T47D (cell line): ENCODE measurements around the gene GOSR1.

Experiments used
- DNase-seq, 2 experiments: peaks; one replicate each; pipeline versions ENCODE4 v3.0.0 to v3.0.0-alpha.2; 2011 to 2012; ENCODE audit warnings: low read depth in 1 of 2, low spot score in 1 of 2
- JUND ChIP-seq: IDR thresholded peaks from 2 replicates; pipeline ENCODE4 v1.6.1; 2012; ENCODE audit warnings: low read depth
- in situ Hi-C: cut with HindIII; loops from 2 replicates; pipeline ENCODE4 v1.10.0; 2016; ENCODE audit warnings: low sequenced_read_pairs, low pct_unique_long_range_greater_than_20kb

Gene GOSR1

DNA sequence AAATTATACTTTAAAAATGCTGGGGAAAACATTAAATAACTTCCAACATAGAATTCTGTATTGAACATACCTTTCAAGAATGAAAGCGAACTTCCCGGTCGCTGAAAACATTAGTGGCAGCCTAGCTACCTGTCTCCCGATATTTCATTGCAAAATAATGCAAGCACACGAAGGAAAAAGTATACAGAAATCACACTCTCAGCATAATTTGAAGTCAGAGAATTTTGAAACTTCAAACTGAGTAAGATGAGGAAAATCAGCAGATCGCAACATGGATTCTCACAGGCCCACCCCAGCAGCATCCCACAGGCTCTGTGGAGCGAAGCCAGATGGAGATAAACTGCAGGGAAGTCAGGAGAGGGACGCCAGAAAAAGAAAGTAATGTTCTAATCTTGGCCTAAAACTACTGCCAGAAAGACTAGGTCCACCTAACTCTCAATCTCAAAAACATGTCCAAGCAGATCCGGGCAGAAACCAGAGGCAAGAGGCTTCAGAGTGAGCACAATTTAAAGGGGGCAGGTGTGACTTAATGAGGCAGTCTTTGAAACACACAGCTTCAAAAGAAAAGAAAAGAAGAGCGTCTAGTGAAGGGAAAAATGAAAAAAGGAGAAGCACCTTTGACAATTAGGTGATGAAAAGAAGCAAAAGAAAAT is 4.8 kb upstream of the GOSR1 start:
- in situ Hi-C loops, result no loop called here
- no peak for DNase-seq
- no peak for TF ChIP-seq JUND

DNA sequence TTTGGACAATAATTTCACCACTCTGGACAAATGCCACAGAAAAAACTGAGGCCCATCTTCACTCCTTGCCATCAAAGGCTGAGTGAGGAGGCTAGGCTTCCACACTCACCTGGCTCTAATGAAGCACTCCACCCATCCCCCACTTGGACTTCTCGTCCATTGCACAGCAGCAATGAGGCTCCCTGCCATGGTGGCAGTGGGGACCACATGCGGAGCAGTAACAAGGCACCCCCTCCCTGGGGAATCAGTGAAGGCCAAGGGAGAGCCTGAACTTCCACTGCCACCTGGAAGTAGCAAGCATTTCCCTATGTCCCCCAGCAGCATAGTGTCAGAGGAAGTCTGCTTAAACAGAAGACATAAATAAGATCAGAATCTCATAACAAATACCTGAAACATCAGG is 2.0 kb upstream of the GOSR1 start:
- DNase-seq, result no peak
- in situ Hi-C loops, result no loop called here
- no peak for TF ChIP-seq JUND

DNA sequence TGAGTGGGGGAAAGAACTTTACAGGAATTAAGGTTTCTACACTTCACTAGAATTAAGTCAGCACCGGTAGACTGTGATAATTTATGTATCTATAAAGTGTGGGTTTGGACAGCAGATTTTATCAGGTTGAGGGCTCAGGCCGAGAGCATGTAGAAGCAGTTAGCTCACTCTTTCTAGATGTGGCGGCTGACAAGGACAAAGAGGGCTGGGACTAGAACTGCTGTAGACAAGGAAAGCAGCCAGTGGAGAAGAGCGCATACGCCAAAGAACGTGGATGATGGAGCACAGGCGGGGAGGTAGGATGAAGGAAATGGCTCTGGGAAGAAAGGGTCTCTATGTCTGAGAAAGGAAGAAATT is 504 bp upstream of the GOSR1 start:
- in situ Hi-C loops, result no loop called here
- DNase-seq, result peak; percentile 16 to 43
- no peak for TF ChIP-seq JUND

DNA sequence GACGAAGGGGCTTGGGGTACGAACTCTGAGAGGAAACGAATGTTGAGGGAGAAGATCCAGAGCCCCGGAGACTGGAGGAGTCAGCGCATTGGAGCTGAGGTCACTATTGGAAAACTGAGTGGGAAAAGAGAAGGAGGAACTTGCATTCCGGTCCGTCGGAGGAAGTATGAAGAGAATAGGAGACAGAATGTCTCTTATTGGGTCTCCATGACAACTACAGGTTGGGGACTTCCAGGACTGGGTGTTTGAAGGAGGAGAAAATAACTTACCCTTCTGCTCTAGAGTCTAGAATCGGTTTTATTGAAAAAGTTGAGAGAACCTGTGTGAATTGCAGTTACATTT is 537 bp downstream of the GOSR1 start:
- no peak for TF ChIP-seq JUND
- in situ Hi-C loops, result no loop called here
- DNase-seq, result peak in 1 of 2 experiments; percentile 19

DNA sequence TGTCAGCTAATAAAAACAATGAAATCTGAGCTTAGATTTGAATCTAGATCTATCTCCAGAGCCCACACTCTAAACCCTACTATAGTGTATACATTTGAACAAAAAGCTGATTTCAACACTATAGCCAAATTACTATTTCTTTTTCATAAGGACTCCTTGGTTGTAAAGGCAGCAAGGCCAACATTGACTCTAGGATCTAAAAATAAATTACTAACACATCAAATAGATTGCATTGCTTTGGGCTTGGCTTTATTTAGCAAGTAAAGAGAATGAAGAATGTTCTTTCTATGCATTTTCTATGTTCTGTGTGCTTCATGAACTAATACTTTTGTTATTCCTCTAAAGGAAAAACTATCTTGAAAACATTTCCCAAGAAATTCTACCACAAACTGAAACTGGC is 5.3 kb downstream of the GOSR1 start:
- no peak for DNase-seq
- in situ Hi-C loops, result no loop called here
- TF ChIP-seq JUND, result no peak

DNA sequence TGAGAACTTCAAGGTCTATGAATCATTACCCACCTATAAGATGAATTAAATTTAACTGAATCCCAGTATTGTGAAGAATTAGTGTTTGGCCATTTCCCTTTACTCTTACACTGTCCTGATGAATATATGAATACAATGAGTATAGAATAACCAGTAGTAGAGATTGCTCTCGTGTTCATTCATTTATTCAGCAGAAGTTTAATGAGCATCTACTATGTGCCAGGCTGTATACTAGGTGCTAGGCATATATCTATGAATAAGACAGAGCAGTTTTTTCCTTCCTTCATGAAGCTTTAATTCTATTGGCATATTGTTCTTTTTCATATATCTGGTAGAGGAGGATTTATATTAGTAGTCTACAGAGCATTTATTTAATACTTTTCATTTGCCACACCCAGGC is 6.0 kb downstream of the GOSR1 start:
- no peak for TF ChIP-seq JUND
- no peak for DNase-seq
- in situ Hi-C loops, result no loop called here

DNA sequence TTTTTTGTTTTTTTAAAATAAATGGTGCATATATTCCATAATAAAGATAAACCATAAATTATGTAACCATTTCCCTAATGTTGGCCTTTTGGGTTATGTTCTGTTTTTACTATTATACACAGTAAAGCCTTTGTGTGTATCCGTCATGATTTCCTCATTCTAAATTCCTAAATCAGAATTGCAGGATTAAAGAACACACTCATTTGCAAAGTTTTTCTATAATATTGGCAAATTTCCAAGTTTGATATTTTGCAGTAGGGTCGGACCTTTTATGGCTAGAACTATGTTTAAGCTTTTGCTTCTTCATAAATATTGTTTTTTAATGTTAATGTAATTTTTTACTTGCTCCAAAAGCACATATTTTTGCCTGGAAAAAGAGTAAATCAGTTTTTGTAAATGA is 16.6 kb downstream of the GOSR1 start:
- in situ Hi-C loops, result no loop called here
- TF ChIP-seq JUND, result no peak
- no peak for DNase-seq

DNA sequence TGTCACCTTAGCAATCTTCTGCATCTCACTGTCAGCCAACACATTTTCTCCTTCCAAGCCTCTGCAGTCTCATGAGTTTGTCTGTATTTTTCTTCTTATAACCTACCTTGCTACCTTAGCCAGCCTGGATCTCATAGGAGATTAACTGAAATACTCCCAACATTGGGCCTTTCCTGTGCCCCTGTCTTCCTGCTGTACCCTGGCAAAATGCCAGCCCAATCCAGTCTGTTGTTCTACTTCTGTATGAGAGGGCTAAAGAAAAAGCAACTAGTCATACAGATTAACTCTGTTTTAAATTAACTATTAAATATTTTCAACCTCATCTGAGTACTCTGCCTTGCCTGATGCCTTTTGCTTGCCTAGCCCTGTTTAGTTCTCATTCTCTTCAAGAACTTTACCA is 18.4 kb downstream of the GOSR1 start:
- in situ Hi-C loops, result no loop called here
- TF ChIP-seq JUND, result no peak
- DNase-seq, result peak in 1 of 2 experiments; percentile 10

DNA sequence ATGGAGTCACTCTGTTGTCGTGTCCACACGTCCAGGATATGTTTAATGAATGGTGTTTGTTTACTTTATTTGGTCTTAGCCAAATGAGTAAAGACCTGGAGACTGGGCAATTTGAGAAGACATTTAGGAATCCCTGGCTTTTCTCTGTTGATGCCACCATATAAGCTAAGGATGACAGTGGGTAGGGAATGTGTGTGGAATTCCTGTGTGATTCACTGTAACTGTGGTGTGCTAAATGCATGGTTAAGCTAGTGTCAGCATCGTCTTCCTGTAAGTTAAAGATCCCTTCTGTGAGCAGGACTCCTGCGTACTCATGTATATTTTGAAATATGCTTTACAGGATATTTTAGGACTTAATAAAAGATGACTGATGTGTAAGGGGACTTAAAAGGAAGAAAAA is 26.4 kb downstream of the GOSR1 start:
- in situ Hi-C loops, result no loop called here
- DNase-seq, result no peak
- no peak for TF ChIP-seq JUND

DNA sequence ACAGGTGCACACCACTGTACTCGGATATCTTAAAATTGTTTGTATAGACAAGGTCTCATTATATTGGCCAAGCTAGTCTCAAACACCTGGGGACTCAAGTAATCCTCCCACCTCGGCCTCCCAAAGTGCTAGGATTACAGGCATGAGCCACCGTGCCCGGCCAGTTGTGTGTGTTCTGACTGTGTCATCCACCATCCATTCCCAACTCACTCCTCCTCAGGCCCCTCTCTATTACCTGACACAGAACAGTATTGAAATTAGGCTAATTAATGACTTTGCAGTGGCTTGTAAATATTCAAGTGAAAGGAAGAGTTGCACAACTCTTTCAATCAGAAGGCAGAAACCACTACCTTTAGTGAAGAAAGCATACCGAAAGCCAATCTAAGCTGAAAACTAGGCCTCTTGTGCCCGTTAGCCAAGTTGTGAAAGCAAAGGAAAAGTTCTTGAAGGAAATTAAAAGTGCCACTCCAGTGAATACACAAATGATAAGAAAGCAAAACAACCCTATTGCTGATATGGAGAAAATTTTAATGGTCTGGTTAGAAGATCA is 28.7 kb downstream of the GOSR1 start:
- in situ Hi-C loops, result no loop called here
- TF ChIP-seq JUND, result no peak
- no peak for DNase-seq

DNA sequence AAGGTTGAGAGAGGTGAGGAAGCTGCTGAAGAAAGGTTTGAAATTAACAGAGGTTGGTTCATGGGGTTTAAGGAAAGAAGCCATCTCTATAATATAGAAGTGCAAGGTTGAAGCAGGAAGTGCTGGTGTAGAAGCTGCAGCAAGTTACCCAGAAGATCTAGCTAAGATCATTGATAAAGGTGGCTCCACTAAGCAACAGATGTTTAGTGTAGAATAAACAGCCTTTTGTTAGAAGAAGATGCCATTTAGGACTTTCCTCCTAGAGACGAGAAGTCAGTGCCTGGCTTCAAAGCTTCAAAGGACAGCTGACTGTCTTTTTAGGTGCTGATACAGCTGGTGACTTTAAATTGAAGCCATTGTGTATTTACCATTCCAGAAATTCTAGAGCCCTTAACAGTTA is 29.3 kb downstream of the GOSR1 start:
- in situ Hi-C loops, result no loop called here
- DNase-seq, result no peak
- TF ChIP-seq JUND, result no peak

DNA sequence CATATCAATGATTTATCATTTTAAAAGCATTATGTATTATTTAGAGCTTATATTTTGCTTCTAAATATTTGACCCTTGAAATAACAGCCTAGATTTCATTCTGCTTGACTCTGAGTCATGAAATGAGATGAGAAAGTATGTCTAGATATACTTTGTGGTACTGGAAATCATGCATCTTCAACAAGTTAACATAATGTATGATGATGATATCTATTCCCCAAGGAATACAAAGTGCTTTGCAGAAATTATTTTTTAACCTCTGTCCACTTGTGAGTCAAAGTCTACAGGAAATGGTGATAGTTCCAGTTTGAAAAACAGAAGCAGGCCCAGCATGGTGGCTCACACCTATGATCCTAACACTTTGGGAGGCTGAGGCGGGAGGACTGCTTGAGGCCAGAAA is 36.1 kb downstream of the GOSR1 start:
- in situ Hi-C loops, result no loop called here
- TF ChIP-seq JUND, result no peak
- no peak for DNase-seq

DNA sequence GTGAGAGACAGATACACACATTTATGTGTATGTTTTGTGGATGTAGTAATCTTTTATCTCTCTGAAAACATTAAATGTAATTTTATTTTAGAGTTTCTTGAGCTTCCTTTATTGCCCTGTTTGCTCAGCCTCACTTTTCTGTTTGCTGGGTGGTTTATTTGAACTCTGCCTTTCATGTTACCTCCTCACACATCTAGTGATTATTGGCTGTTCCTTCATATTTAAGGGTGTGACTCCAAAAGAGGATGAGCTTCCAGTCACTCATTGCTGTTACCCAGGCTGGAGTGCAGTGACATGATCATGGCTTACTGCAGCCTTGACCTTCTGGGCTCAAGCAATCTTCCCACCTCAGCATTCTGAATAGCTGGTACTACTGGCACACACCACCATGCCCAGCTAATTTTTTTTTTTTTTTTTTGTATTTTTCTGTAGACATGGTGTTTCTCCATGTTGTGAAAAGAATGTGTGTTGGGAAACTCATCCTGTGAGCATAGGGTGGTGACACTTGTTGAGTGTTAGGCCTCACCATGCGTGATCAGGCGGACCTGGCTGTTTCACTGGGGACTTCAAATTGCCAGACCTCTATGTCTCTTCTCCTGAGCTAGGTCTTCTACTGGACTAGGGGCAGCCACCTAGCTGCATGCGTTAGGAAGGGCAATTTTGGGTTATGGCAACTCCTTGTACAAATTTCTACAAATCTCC is 37.8 kb downstream of the GOSR1 start:
- DNase-seq, result no peak

DNA sequence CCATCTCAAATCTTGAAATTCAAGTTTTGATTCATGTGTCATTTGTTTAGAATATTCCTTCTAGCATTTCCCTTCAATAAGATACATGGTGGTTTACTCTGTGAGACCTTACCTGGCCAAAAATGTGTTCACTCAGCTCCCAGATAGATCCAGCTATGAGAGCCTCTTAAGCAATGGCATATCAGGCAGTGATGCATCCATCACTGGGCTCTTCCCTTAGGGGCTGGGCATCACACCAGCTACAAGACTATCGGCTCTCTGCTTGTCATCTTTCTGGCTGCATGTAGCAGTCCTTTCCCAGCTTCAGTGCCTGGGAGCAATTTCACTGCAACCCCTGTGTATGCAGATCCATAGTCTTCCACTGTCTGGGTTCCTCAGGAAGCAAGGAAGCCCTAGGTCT is 40.6 kb downstream of the GOSR1 start:
- in situ Hi-C loops, result no loop called here
- no peak for DNase-seq
- no peak for TF ChIP-seq JUND

More for the DNA sequence above, 37.8 kb downstream of the GOSR1 start:
- in situ Hi-C loops, result no loop called here
- no peak for TF ChIP-seq JUND
